Small intestine (tissue), 7 donors: Measurements from ENCODE around the gene ZMIZ1. TPM values are rescaled to one million over a fixed set of nuclear protein-coding genes. Genes with fewer than 3 reads are reported as not detected.

Source experiments
- DNase-seq, 2 donors: peaks; one replicate each; pipeline versions ENCODE4 v3.0.0 to v3.0.0-alpha.2; 2013
- FAIRE-seq: peaks from 2 replicates; lab custom pipeline; 2012; peaks lifted over from hg19 to GRCh38; lab: Jason Lieb, UNC
- H3K27ac ChIP-seq, 3 donors: one replicate each; pipeline ENCODE4 v1.5.1; 2013; ENCODE audit warnings: low read length in 2 of 3, mild to moderate bottlenecking in 2 of 3, control low read depth in 1 of 3, inconsistent platforms in 1 of 3, low read depth in 1 of 3, moderate library complexity in 1 of 3
- H3K27me3 ChIP-seq, 3 donors: one replicate each; pipeline ENCODE4 v1.6.1; 2013; ENCODE audit warnings: low read length in 3 of 3, inconsistent platforms in 1 of 3; ENCODE audit not compliant: control insufficient read depth in 3 of 3, insufficient read depth in 3 of 3
- H3K36me3 ChIP-seq, 3 donors: one replicate each; pipeline ENCODE4 v1.6.1; 2013; ENCODE audit warnings: low read length in 3 of 3, inconsistent platforms in 1 of 3, low read depth in 1 of 3, mild to moderate bottlenecking in 1 of 3, moderate library complexity in 1 of 3; ENCODE audit not compliant: control insufficient read depth in 3 of 3, insufficient read depth in 2 of 3
- H3K4me1 ChIP-seq, 3 donors: one replicate each; pipeline ENCODE4 v1.6.1; 2013; ENCODE audit warnings: low read length in 2 of 3, inconsistent platforms in 1 of 3, low read depth in 1 of 3, mild to moderate bottlenecking in 1 of 3, moderate library complexity in 1 of 3; ENCODE audit not compliant: control insufficient read depth in 3 of 3, insufficient read depth in 2 of 3
- H3K4me3 ChIP-seq, 3 donors: one replicate each; pipeline ENCODE4 v1.5.1; 2013; ENCODE audit warnings: low read length in 3 of 3, control low read depth in 1 of 3, inconsistent platforms in 1 of 3, low read depth in 1 of 3, mild to moderate bottlenecking in 1 of 3, moderate library complexity in 1 of 3
- H3K9me3 ChIP-seq, 2 donors: one replicate each; pipeline ENCODE4 v1.6.1; 2013; ENCODE audit warnings: low read depth in 1 of 2, low read length in 1 of 2; ENCODE audit not compliant: control insufficient read depth in 2 of 2, insufficient read depth in 1 of 2
- WGBS, 3 donors: extraction: QIAGEN DNeasy Blood & Tissue Kit; methylation state at CpG; one replicate each; pipeline ENCODE4 v1.1.7; 2013; 5-methylcytosine and 5-hydroxymethylcytosine counted together
- polyA plus RNA-seq, 4 donors: library from polyadenylated mRNA; stranded (reverse) in 3 of 4; unstranded in 1 of 4; fragments of 200-250 nt in 3 of 4; fragments of 120-200 nt in 1 of 4; gene quantifications; one replicate each; pipeline versions ENCODE4 v1.2.1 to v1.2.3, GENCODE V29; 2013
- donor health status: healthy with polysubstance abuse.
- donor health status: control.
- donor health status: control.
- donor health status: Bipolar disorder and iron deficiency.
- donor health status: healthy.

ZMIZ1 gene
- polyA plus RNA-seq, 4 donors: 15.1 to 40.7 (median 19.9) TPM

GRCh38 chr10:79176949-79177602, 108.3 kb downstream of the ZMIZ1 start:
- FAIRE-seq (no peak), DNase-seq (no peak)
- WGBS, 3 donors: 60 to 80% (median 74%) methylated on average over 17 to 18 of the region's 18 CpGs
- peaks cover 0 to 82% (median 0%) of the 10 kb centered on the region in 3 donors for H3K36me3 ChIP-seq
- peak overlapping the region in 2 of 3 donors; percentile 9 to 36 for H3K27ac ChIP-seq
- H3K4me3 ChIP-seq: no peak overlapping the region
- no peaks in the 10 kb centered on the region for H3K27me3 ChIP-seq
- H3K9me3 ChIP-seq: no peaks in the 10 kb centered on the region
- H3K4me1 ChIP-seq: peaks cover 0 to 10% (median 1%) of the 10 kb centered on the region in 3 donors

GRCh38 chr10:79178070-79178576, 109.4 kb downstream of the ZMIZ1 start:
- 89 to 95% (median 92%) methylated on average over 8 of the region's 8 CpGs for WGBS, 3 donors
- FAIRE-seq (no peak), DNase-seq (no peak)
- no peaks in the 10 kb centered on the region for H3K9me3 ChIP-seq
- H3K4me1 ChIP-seq: peaks cover 0 to 21% (median 7%) of the 10 kb centered on the region in 3 donors
- H3K27ac ChIP-seq: peak overlapping the region in 2 of 3 donors; percentile 8 to 9
- no peaks in the 10 kb centered on the region for H3K27me3 ChIP-seq
- peaks cover 0 to 91% (median 0%) of the 10 kb centered on the region in 3 donors for H3K36me3 ChIP-seq
- no peak overlapping the region for H3K4me3 ChIP-seq

GRCh38 chr10:79178614-79179163, 109.9 kb downstream of the ZMIZ1 start:
- FAIRE-seq: no peak
- H3K27me3 ChIP-seq: no peaks in the 10 kb centered on the region
- H3K27ac ChIP-seq: no peak overlapping the region
- WGBS, 3 donors: 44 to 84% (median 59%) methylated on average over 9 of the region's 9 CpGs
- no peak for DNase-seq
- no peaks in the 10 kb centered on the region for H3K9me3 ChIP-seq
- peaks cover 0 to 94% (median 0%) of the 10 kb centered on the region in 3 donors for H3K36me3 ChIP-seq
- peaks cover 0 to 26% (median 10%) of the 10 kb centered on the region in 3 donors for H3K4me1 ChIP-seq
- H3K4me3 ChIP-seq: no peak overlapping the region

GRCh38 chr10:79179164-79179956, 110.6 kb downstream of the ZMIZ1 start:
- Histone ChIP-seq H3K4me3 (no peak overlapping the region), H3K27me3 (no peaks in the 10 kb centered on the region), H3K27ac (peak overlapping the region in 1 of 3 donors; percentile 20), H3K9me3 (no peaks in the 10 kb centered on the region), H3K36me3 (peaks cover 0 to 94% (median 0%) of the 10 kb centered on the region in 3 donors), H3K4me1 (peaks cover 0 to 33% (median 10%) of the 10 kb centered on the region in 3 donors)
- no peak for FAIRE-seq
- 68 to 89% (median 79%) methylated on average over 7 of the region's 7 CpGs for WGBS, 3 donors
- no peak for DNase-seq

DNA sequence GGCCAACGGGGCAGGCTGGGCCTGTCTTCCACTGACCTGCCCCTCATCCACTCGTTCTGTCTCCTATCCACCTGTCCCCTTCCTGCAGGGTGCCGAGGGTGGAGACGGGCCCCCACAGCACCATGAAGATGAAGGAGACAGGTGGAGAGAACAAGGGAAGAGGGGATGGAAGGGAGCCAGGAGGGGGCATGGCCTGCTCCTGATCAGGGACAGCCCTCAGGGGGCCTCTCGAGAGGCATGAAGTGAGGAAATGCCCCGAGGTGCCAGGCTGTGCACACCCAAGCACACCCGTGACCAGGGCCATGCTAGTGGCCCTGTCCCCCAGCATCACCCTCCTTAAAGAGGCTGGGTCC, 111.2 kb downstream of the ZMIZ1 start:
- DNase-seq: no peak
- H3K9me3 ChIP-seq: no peaks in the 10 kb centered on the region
- H3K27me3 ChIP-seq: no peaks in the 10 kb centered on the region
- WGBS, 3 donors: 81 to 88% (median 83%) methylated on average over 5 to 7 of the region's 7 CpGs
- H3K4me3 ChIP-seq: no peak overlapping the region
- H3K36me3 ChIP-seq: peaks cover 0 to 94% (median 0%) of the 10 kb centered on the region in 3 donors
- peaks cover 0 to 39% (median 10%) of the 10 kb centered on the region in 3 donors for H3K4me1 ChIP-seq
- no peak overlapping the region for H3K27ac ChIP-seq
- FAIRE-seq: no peak

- Histone ChIP-seq H3K9me3 (no peaks in the 10 kb centered on the region), H3K4me3 (no peak overlapping the region), H3K27me3 (no peaks in the 10 kb centered on the region), H3K4me1 (peaks cover 0 to 45% (median 14%) of the 10 kb centered on the region in 3 donors), H3K36me3 (peaks cover 0 to 88% (median 0%) of the 10 kb centered on the region in 3 donors), H3K27ac (no peak overlapping the region)
- DNase-seq (no peak), FAIRE-seq (no peak)
- WGBS, 3 donors: 71 to 88% (median 77%) methylated on average over 13 to 14 of the region's 14 CpGs
These were observed 111.9 kb downstream of the ZMIZ1 start for GRCh38 chr10:79180414-79181221.

GRCh38 chr10:79181227-79181626, 112.5 kb downstream of the ZMIZ1 start:
- no peak overlapping the region for H3K4me3 ChIP-seq
- H3K27ac ChIP-seq: peak overlapping the region in 1 of 3 donors; percentile 36

More at GRCh38 chr10:79181227-79181626, 112.5 kb downstream of the ZMIZ1 start:
- WGBS, 3 donors: 77 to 83% (median 79%) methylated on average over 8 of the region's 8 CpGs
- FAIRE-seq (no peak), DNase-seq (no peak)
- Histone ChIP-seq H3K4me1 (peaks cover 0 to 52% (median 19%) of the 10 kb centered on the region in 3 donors), H3K36me3 (peaks cover 0 to 89% (median 0%) of the 10 kb centered on the region in 3 donors), H3K27me3 (no peaks in the 10 kb centered on the region), H3K9me3 (no peaks in the 10 kb centered on the region)
